SK-N-SH (cell line): Measurements from ENCODE around the gene BRD9. TPM values are rescaled to one million over a fixed set of nuclear protein-coding genes. Genes with fewer than 3 reads are reported as not detected.
"Not testable (repeated sequence)": the region's sequence is repeated elsewhere in the genome, so short reads cannot be mapped to it uniquely, and the experiment has no call there.

Source experiments
- CTCF ChIA-PET: fragments of 300-600, 350-600 bp; formaldehyde crosslinking; extraction: SDS; loops from one replicate; lab custom pipeline; 2021; lab: Yijun Ruan, JAX
- POLR2A ChIA-PET: fragments of 350-600 bp; sonication (Branson Sonifier 250); formaldehyde crosslinking; extraction: SDS; loops from one replicate; lab custom pipeline; 2020; ENCODE audit warnings: antibody characterized with exemption, inconsistent platforms; lab: Yijun Ruan, JAX
- DNase-seq: peaks from one replicate; pipeline ENCODE4 v3.0.0; 2012
- H2AFZ ChIP-seq: fragments of 200-600 bp; sonication (generic); 2 replicates; pipeline ENCODE4 v1.8.1; 2016; ENCODE audit warnings: antibody characterized with exemption, mild to moderate bottlenecking, low read depth
- H3F3A ChIP-seq: fragments of 200-600 bp; sonication (generic); replicated peaks from 2 replicates; pipeline ENCODE3; 2016; ENCODE audit warnings: antibody characterized with exemption, mild to moderate bottlenecking; ENCODE audit not compliant: insufficient read depth
- H3K27ac ChIP-seq, 2 experiments: fragments of 200-500 bp in 1 of 2; fragments of 200-600 bp in 1 of 2; sonication (Bioruptor generic) in 1 of 2; sonication (generic), shearing (Covaris generic) in 1 of 2; 2 replicates each; pipeline versions ENCODE4 v1.5.1 to v1.6.1; 2014 to 2016; ENCODE audit warnings: low read depth in 2 of 2, inconsistent platforms in 1 of 2, low read length in 1 of 2, mild to moderate bottlenecking in 1 of 2, mixed read lengths in 1 of 2
- H3K27me3 ChIP-seq: fragments of 200-600 bp; sonication (generic), shearing (Covaris generic); 2 replicates; pipeline ENCODE4 v1.6.1; 2016; ENCODE audit warnings: mixed run types; ENCODE audit not compliant: insufficient read depth
- H3K36me3 ChIP-seq, 2 experiments: fragments of 200-500 bp in 1 of 2; fragments of 200-600 bp in 1 of 2; sonication (Bioruptor generic) in 1 of 2; sonication (generic) in 1 of 2; replicated peaks in 1 of 2; 2 replicates each; pipeline versions ENCODE3 to v1.5.1; 2014 to 2016; ENCODE audit warnings: low read length in 1 of 2, mild to moderate bottlenecking in 1 of 2; ENCODE audit not compliant: insufficient read depth in 2 of 2, control insufficient read depth in 1 of 2
- H3K4me1 ChIP-seq, 2 experiments: fragments of 200-500 bp in 1 of 2; fragments of 200-600 bp in 1 of 2; sonication (Bioruptor generic) in 1 of 2; sonication (generic), shearing (Covaris generic) in 1 of 2; 2 replicates each; pipeline versions ENCODE4 v1.5.1 to v1.6.1; 2014 to 2016; ENCODE audit warnings: low read depth in 1 of 2, low read length in 1 of 2, mixed run types in 1 of 2; ENCODE audit not compliant: insufficient read depth in 2 of 2, control insufficient read depth in 1 of 2
- H3K4me2 ChIP-seq: fragments of 200-600 bp; sonication (generic), shearing (Covaris generic); 2 replicates; pipeline ENCODE4 v1.6.1; 2017; ENCODE audit warnings: mixed run types
- H3K4me3 ChIP-seq, 2 experiments: fragments of 200-500 bp in 1 of 2; fragments of 200-600 bp in 1 of 2; sonication (Bioruptor generic) in 1 of 2; sonication (generic), shearing (Covaris generic) in 1 of 2; 2 replicates each; pipeline versions ENCODE4 v1.5.1 to v1.8.1; 2014 to 2016; ENCODE audit warnings: low read depth in 2 of 2, inconsistent platforms in 1 of 2, low read length in 1 of 2, mild to moderate bottlenecking in 1 of 2, mixed read lengths in 1 of 2, moderate library complexity in 1 of 2
- H3K79me2 ChIP-seq: fragments of 200-600 bp; sonication (generic); 2 replicates; pipeline ENCODE4 v1.8.1; 2017; ENCODE audit warnings: mild to moderate bottlenecking; ENCODE audit not compliant: insufficient read depth
- H3K9ac ChIP-seq: fragments of 200-600 bp; sonication (generic); 2 replicates; pipeline ENCODE4 v1.6.1; 2017; ENCODE audit warnings: mixed run types
- H3K9me2 ChIP-seq: fragments of 200-600 bp; sonication (generic); 2 replicates; pipeline ENCODE4 v1.6.1; 2017; ENCODE audit warnings: mixed run types
- H3K9me3 ChIP-seq: fragments of 200-600 bp; sonication (generic); 2 replicates; pipeline ENCODE4 v1.6.1; 2017; ENCODE audit warnings: mixed run types, mild to moderate bottlenecking, moderate library complexity
- H4K20me1 ChIP-seq: fragments of 200-600 bp; sonication (generic); 2 replicates; pipeline ENCODE4 v1.6.1; 2017; ENCODE audit warnings: mild to moderate bottlenecking, mixed run types; ENCODE audit not compliant: insufficient read depth
- CTCF ChIP-seq: fragments of 200-600 bp; sonication (generic); IDR thresholded peaks from 2 replicates; pipeline ENCODE4 v1.6.1; 2017; ENCODE audit warnings: antibody characterized with exemption, mild to moderate bottlenecking, moderate library complexity
- EZH2phosphoT487 ChIP-seq: fragments of 200-600 bp; sonication (generic); IDR thresholded peaks from 2 replicates; pipeline ENCODE4 v1.6.1; 2017; ENCODE audit warnings: low read depth, mixed run types, mild to moderate bottlenecking, antibody characterized with exemption, moderate library complexity, borderline replicate concordance
- GABPA ChIP-seq: IDR thresholded peaks from 2 replicates; pipeline ENCODE4 v1.4.0; 2012; ENCODE audit warnings: low read depth, mild to moderate bottlenecking
- GATA2 ChIP-seq: sonication (generic); formaldehyde crosslinking; IDR thresholded peaks from 2 replicates; pipeline ENCODE4 v1.5.0; 2020; ENCODE audit warnings: mild to moderate bottlenecking, missing genetic modification reagents
- NFIC ChIP-seq: IDR thresholded peaks from 2 replicates; pipeline ENCODE4 v1.4.0; 2012; ENCODE audit warnings: borderline replicate concordance
- RCOR1 ChIP-seq: fragments of 150-350 bp; IDR thresholded peaks from 2 replicates; pipeline ENCODE4 v1.6.1; 2017; ENCODE audit warnings: antibody characterized with exemption, low read length
- RFX5 ChIP-seq: IDR thresholded peaks from 2 replicates; pipeline ENCODE4 v1.6.1; 2012; ENCODE audit warnings: mild to moderate bottlenecking, improper control_type of control experiment, low read length
- RXRA ChIP-seq: IDR thresholded peaks from 2 replicates; pipeline ENCODE4 v1.4.0; 2012; ENCODE audit warnings: low read depth, mild to moderate bottlenecking, borderline replicate concordance
- SIN3A ChIP-seq: IDR thresholded peaks from 2 replicates; pipeline ENCODE4 v1.6.1; 2012; ENCODE audit warnings: low read depth, mild to moderate bottlenecking, low read length, moderate library complexity, borderline replicate concordance
- USF1 ChIP-seq: IDR thresholded peaks from 2 replicates; pipeline ENCODE4 v1.4.0; 2012; ENCODE audit warnings: low read depth, borderline replicate concordance
- USF2 ChIP-seq: fragments of 150-350 bp; IDR thresholded peaks from 2 replicates; pipeline ENCODE4 v1.6.1; 2017; ENCODE audit warnings: antibody characterized with exemption, low read length, low read depth, borderline replicate concordance
- ZBTB33 ChIP-seq: IDR thresholded peaks from 2 replicates; pipeline ENCODE4 v1.4.0; 2012; ENCODE audit warnings: low read depth, borderline replicate concordance
- WGBS: methylation state at CpG from one replicate; pipeline ENCODE4 v1.1.6; 2017; ENCODE audit warnings: low lambda C conversion rate; 5-methylcytosine and 5-hydroxymethylcytosine counted together
- polyA plus RNA-seq, 3 experiments: library from polyadenylated mRNA; depleted of rRNA; stranded (reverse); fragments of >200 nt; gene quantifications; 2 replicates each; pipeline ENCODE4 v1.2.3, GENCODE V29; 2012

The BRD9 gene
- polyA plus RNA-seq, 1 of the 3 experiments (the other 2 are of a cell fraction), result 19.5 TPM

- DNase-seq, POLR2A ChIA-PET, H3K4me3 ChIP-seq, H3K9me3 ChIP-seq, CTCF ChIA-PET, H3F3A ChIP-seq, H3K9ac ChIP-seq, H3K36me3 ChIP-seq, H3K27me3 ChIP-seq, H3K4me1 ChIP-seq, H3K9me2 ChIP-seq, H3K4me2 ChIP-seq, H2AFZ ChIP-seq, H3K27ac ChIP-seq, H4K20me1 ChIP-seq, H3K79me2 ChIP-seq: not testable (repeated sequence)
- WGBS, result 13% methylated on average over 1 of the region's 1 CpG
These were observed 67.1 kb downstream of the BRD9 start for GRCh38 chr5:825544-825943.

GRCh38 chr5:821504-821903, 71.1 kb downstream of the BRD9 start:
- POLR2A ChIA-PET, result no interaction called here
- no peak overlapping the region for H3K4me2 ChIP-seq
- no peaks in the 10 kb centered on the region for H3K9me3 ChIP-seq
- H3K4me1 ChIP-seq, result peaks cover 0 to 6% of the 10 kb centered on the region in 2 experiments; a peak in 1 of 4 replicates
- DNase-seq, result no peak
- 34% methylated on average over 7 of the region's 8 CpGs for WGBS
- no peaks in the 10 kb centered on the region for H3K9me2 ChIP-seq
- H3F3A ChIP-seq, result no peaks in the 10 kb centered on the region
- CTCF ChIA-PET, result no interaction called here
- no peak overlapping the region for H3K9ac ChIP-seq
- no peak overlapping the region for H3K27ac ChIP-seq
- H3K27me3 ChIP-seq, result no peaks in the 10 kb centered on the region
- no peak overlapping the region for H2AFZ ChIP-seq
- no peaks in the 10 kb centered on the region for H3K79me2 ChIP-seq
- H3K4me3 ChIP-seq, result no peak overlapping the region
- H4K20me1 ChIP-seq, result no peaks in the 10 kb centered on the region
- TF ChIP-seq CTCF (no peak), NFIC (no peak), GATA2 (CRISPR knock-in tag) (no peak), USF1 (no peak), ZBTB33 (no peak), USF2 (no peak), SIN3A (no peak), GABPA (no peak), RFX5 (no peak), EZH2phosphoT487 (no peak), RXRA (no peak), RCOR1 (no peak)
- no peaks in the 10 kb centered on the region for H3K36me3 ChIP-seq
